WTC11 (cell line): Measurements from ENCODE around the gene AVPR2. TPM values are rescaled to one million over a fixed set of nuclear protein-coding genes. Genes with fewer than 3 reads are reported as not detected.

Experiments
- ATAC-seq: fragments of 200-7000 bp; cut with Tn5 transposase; 2 replicates; pipeline ENCODE4 v1.10.0; 2021; ENCODE audit warnings: mild to moderate bottlenecking, moderate library complexity
- CTCF ChIA-PET: fragments of 300-600 bp; sonication (Branson Sonifier 250); formaldehyde crosslinking; loops from one replicate; lab custom pipeline; 2021; ENCODE audit warnings: antibody characterized with exemption; lab: Charles Lee
- POLR2A ChIA-PET: fragments of 350-600 bp; sonication (Branson Sonifier 250); formaldehyde crosslinking; loops from one replicate; lab custom pipeline; 2021; ENCODE audit warnings: antibody characterized with exemption; lab: Charles Lee
- DNase-seq: peaks from one replicate; pipeline ENCODE4 v3.0.0; 2021; ENCODE audit warnings: low spot score
- H3K27ac Mint-ChIP-seq: 2 replicates; pipeline ENCODE4 v1.8.0; 2021; ENCODE audit warnings: mixed read lengths
- H3K27me3 Mint-ChIP-seq: 2 replicates; pipeline ENCODE4 v1.8.0; 2021; ENCODE audit warnings: low read depth, mild to moderate bottlenecking, moderate library complexity, mixed read lengths
- H3K36me3 Mint-ChIP-seq: 2 replicates; pipeline ENCODE4 v1.8.0; 2021; ENCODE audit warnings: mixed read lengths
- H3K4me1 Mint-ChIP-seq: 2 replicates; pipeline ENCODE4 v1.8.0; 2022; ENCODE audit warnings: mixed read lengths
- H3K4me3 Mint-ChIP-seq: 2 replicates; pipeline ENCODE4 v1.8.0; 2021; ENCODE audit warnings: mild to moderate bottlenecking, moderate library complexity, mixed read lengths
- H3K9me3 Mint-ChIP-seq: 2 replicates; pipeline ENCODE4 v1.8.0; 2021; ENCODE audit warnings: mixed read lengths
- AR ChIP-seq: fragments of 250-450 bp; sonication (Bioruptor Pico); IDR thresholded peaks from 2 replicates; pipeline ENCODE4 v1.9.0; 2021; ENCODE audit warnings: mild to moderate bottlenecking
- ATF6 ChIP-seq: sonication (generic); formaldehyde crosslinking; IDR thresholded peaks from 2 replicates; pipeline ENCODE4 v1.8.1; 2023; ENCODE audit warnings: mild to moderate bottlenecking, missing genetic modification reagents
- CDX4 ChIP-seq: fragments of 250-450 bp; sonication (Bioruptor Pico); IDR thresholded peaks from 2 replicates; pipeline ENCODE4 v1.9.0; 2021; ENCODE audit warnings: moderate library complexity, mild to moderate bottlenecking, inconsistent platforms, borderline replicate concordance
- E2F5 ChIP-seq: sonication (generic); formaldehyde crosslinking; IDR thresholded peaks from 2 replicates; pipeline ENCODE4 v1.8.1; 2022; ENCODE audit warnings: mild to moderate bottlenecking, moderate library complexity, missing genetic modification reagents
- FOXP4 ChIP-seq: sonication (generic); formaldehyde crosslinking; IDR thresholded peaks from 2 replicates; pipeline ENCODE4 v1.8.0; 2022; ENCODE audit warnings: mild to moderate bottlenecking, missing genetic modification reagents
- JUN ChIP-seq: sonication (generic); formaldehyde crosslinking; IDR thresholded peaks from 2 replicates; pipeline ENCODE4 v1.8.0; 2023; ENCODE audit warnings: mild to moderate bottlenecking, missing genetic modification reagents
- MXD4 ChIP-seq: fragments of 250-450 bp; sonication (Bioruptor Pico); IDR thresholded peaks from 2 replicates; pipeline ENCODE4 v1.8.0; 2021; ENCODE audit warnings: mild to moderate bottlenecking, moderate library complexity, borderline replicate concordance
- NFYB ChIP-seq: sonication (generic); formaldehyde crosslinking; conservative IDR thresholded peaks from 2 replicates; pipeline ENCODE4 v1.8.0; 2022; ENCODE audit warnings: low read depth, missing genetic modification reagents
- NR1H2 ChIP-seq: sonication (generic); formaldehyde crosslinking; IDR thresholded peaks from 2 replicates; pipeline ENCODE4 v1.9.0; 2021; ENCODE audit warnings: mild to moderate bottlenecking, moderate library complexity, missing genetic modification reagents
- NR2C2 ChIP-seq: sonication (generic); formaldehyde crosslinking; IDR thresholded peaks from 2 replicates; pipeline ENCODE4 v1.8.0; 2022; ENCODE audit warnings: mild to moderate bottlenecking, missing genetic modification reagents
- OVOL2 ChIP-seq: fragments of 250-450 bp; sonication (Bioruptor Pico); IDR thresholded peaks from 2 replicates; pipeline ENCODE4 v1.9.0; 2021; ENCODE audit warnings: mild to moderate bottlenecking, borderline replicate concordance
- PRDM15 ChIP-seq: sonication (generic); formaldehyde crosslinking; IDR thresholded peaks from 2 replicates; pipeline ENCODE4 v1.8.0; 2022; ENCODE audit warnings: missing genetic modification reagents
- SMAD3 ChIP-seq: sonication (generic); formaldehyde crosslinking; IDR thresholded peaks from 2 replicates; pipeline ENCODE4 v1.8.0; 2022; ENCODE audit warnings: missing genetic modification reagents, mild to moderate bottlenecking, borderline replicate concordance
- SOX15 ChIP-seq: fragments of 250-450 bp; sonication (Bioruptor Pico); IDR thresholded peaks from 2 replicates; pipeline ENCODE4 v1.9.0; 2021; ENCODE audit warnings: mild to moderate bottlenecking
- TP53 ChIP-seq: sonication (generic); formaldehyde crosslinking; IDR thresholded peaks from 2 replicates; pipeline ENCODE4 v1.8.1; 2023; ENCODE audit warnings: mild to moderate bottlenecking, missing genetic modification reagents
- USF1 ChIP-seq: sonication (generic); formaldehyde crosslinking; IDR thresholded peaks from 2 replicates; pipeline ENCODE4 v1.8.0; 2022; ENCODE audit warnings: mild to moderate bottlenecking, missing genetic modification reagents
- USF2 ChIP-seq: sonication (generic); formaldehyde crosslinking; IDR thresholded peaks from 2 replicates; pipeline ENCODE4 v1.8.1; 2023; ENCODE audit warnings: mild to moderate bottlenecking, missing genetic modification reagents, moderate library complexity
- ZNF138 ChIP-seq: sonication (generic); formaldehyde crosslinking; conservative IDR thresholded peaks from 2 replicates; pipeline ENCODE4 v1.8.1; 2022; ENCODE audit warnings: mild to moderate bottlenecking, moderate library complexity, missing genetic modification reagents
- ZNF416 ChIP-seq: fragments of 250-450 bp; sonication (Bioruptor Pico); IDR thresholded peaks from 2 replicates; pipeline ENCODE4 v1.9.0; 2021; ENCODE audit warnings: mild to moderate bottlenecking, inconsistent platforms
- ZSCAN18 ChIP-seq: fragments of 250-450 bp; sonication (Bioruptor Pico); IDR thresholded peaks from 2 replicates; pipeline ENCODE4 v2.1.2; 2022; ENCODE audit warnings: mild to moderate bottlenecking, moderate library complexity
- total RNA-seq: library from RNA; stranded (reverse); gene quantifications from 3 replicates; pipeline ENCODE4 v1.2.3, GENCODE V29; 2021

Gene AVPR2
- total RNA-seq, 1 experiment from 2014 or later, result 0.11 TPM

- TF ChIP-seq SMAD3, result no peak
- no peak for TF ChIP-seq ZNF416 (CRISPR knock-in tag)
- no peak for TF ChIP-seq ZSCAN18 (CRISPR knock-in tag)
- no peak for TF ChIP-seq PRDM15 (CRISPR knock-in tag)
- TF ChIP-seq ATF6 (CRISPR knock-in tag), result no peak
- TF ChIP-seq NFYB (CRISPR knock-in tag), result no peak
- TF ChIP-seq JUN (CRISPR knock-in tag), result no peak
- no peak for TF ChIP-seq NR2C2 (CRISPR knock-in tag)
- TF ChIP-seq FOXP4, result no peak
Measured at GRCh38 chrX:153866302-153867019, 38.0 kb upstream of the AVPR2 start (continued).

GRCh38 chrX:153867139-153867538 lies 37.3 kb upstream of the AVPR2 start:
- peaks cover 9% of the 10 kb centered on the region; the same call in 1 of the 2 replicates for H3K4me1 Mint-ChIP-seq
- TF ChIP-seq E2F5 (CRISPR knock-in tag), result no peak
- no peak for TF ChIP-seq CDX4 (CRISPR knock-in tag)
- no peak for TF ChIP-seq NR1H2 (CRISPR knock-in tag)
- TF ChIP-seq TP53 (CRISPR knock-in tag), result no peak
- TF ChIP-seq ZNF138, result no peak
- no peak for TF ChIP-seq OVOL2 (CRISPR knock-in tag)
- TF ChIP-seq MXD4 (CRISPR knock-in tag), result no peak
- TF ChIP-seq AR, result no peak
- TF ChIP-seq SOX15 (CRISPR knock-in tag), result no peak
- no peak for TF ChIP-seq USF2
- no peak for TF ChIP-seq USF1 (CRISPR knock-in tag)
- TF ChIP-seq NFYB (CRISPR knock-in tag), result no peak
- TF ChIP-seq ZNF416 (CRISPR knock-in tag), result no peak

More at GRCh38 chrX:153867139-153867538, 37.3 kb upstream of the AVPR2 start:
- ChIA-PET POLR2A (no interaction called here), CTCF (no interaction called here)
- no peaks in the 10 kb centered on the region for H3K9me3 Mint-ChIP-seq
- DNase-seq (no peak), ATAC-seq (no peak)
- H3K36me3 Mint-ChIP-seq, result peaks cover 7% of the 10 kb centered on the region
- no peaks in the 10 kb centered on the region for H3K27me3 Mint-ChIP-seq
- H3K4me3 Mint-ChIP-seq, result no peak overlapping the region
- no peak overlapping the region for H3K27ac Mint-ChIP-seq
